ENCODE data around the gene TUBB3.

The TUBB3 gene

GRCh38 chr16:89893642-89894548, 29.2 kb upstream of the TUBB3 start:
- no peak for TF ChIP-seq CTCF (conservative IDR thresholded peaks at IDR 0.05; ENCODE audit: low read depth, low read length)
- no peak for DNase-seq (ENCODE audit: low read depth)
- H3K4me3 ChIP-seq (ENCODE audit: low read depth, low read length), result no peak overlapping the region

- no peak overlapping the region for H3K4me3 ChIP-seq (ENCODE audit: low read depth, low read length)
- TF ChIP-seq CTCF (conservative IDR thresholded peaks at IDR 0.05; ENCODE audit: low read depth, low read length), result no peak
- DNase-seq (ENCODE audit: low read depth), result no peak
Observed at GRCh38 chr16:89895482-89896250, 27.5 kb upstream of the TUBB3 start.

- no peak overlapping the region for H3K4me3 ChIP-seq (ENCODE audit: low read depth, low read length)
- DNase-seq (ENCODE audit: low read depth), result no peak
- TF ChIP-seq CTCF (conservative IDR thresholded peaks at IDR 0.05; ENCODE audit: low read depth, low read length), result no peak
Observed at GRCh38 chr16:89897204-89897603, 25.9 kb upstream of the TUBB3 start.

GRCh38 chr16:89898201-89898967, 24.8 kb upstream of the TUBB3 start:
- no peak for TF ChIP-seq CTCF (conservative IDR thresholded peaks at IDR 0.05; ENCODE audit: low read depth, low read length)
- no peak overlapping the region for H3K4me3 ChIP-seq (ENCODE audit: low read depth, low read length)
- DNase-seq (ENCODE audit: low read depth), result no peak

GRCh38 chr16:89899879-89900481, 23.2 kb upstream of the TUBB3 start:
- TF ChIP-seq CTCF (conservative IDR thresholded peaks at IDR 0.05; ENCODE audit: low read depth, low read length), result no peak
- DNase-seq (ENCODE audit: low read depth), result no peak
- H3K4me3 ChIP-seq (ENCODE audit: low read depth, low read length), result no peak overlapping the region

- TF ChIP-seq CTCF (conservative IDR thresholded peaks at IDR 0.05; ENCODE audit: low read depth, low read length), result no peak
- no peak for DNase-seq (ENCODE audit: low read depth)
- no peak overlapping the region for H3K4me3 ChIP-seq (ENCODE audit: low read depth, low read length)
Observed at GRCh38 chr16:89900885-89901284, 22.3 kb upstream of the TUBB3 start.

All from choroid plexus epithelial cell (primary cell).